K562 (cell line): ENCODE measurements around the gene WASF2. TPM values are rescaled to one million over a fixed set of nuclear protein-coding genes. Genes with fewer than 3 reads are reported as not detected.

Source experiments
- ETV6 ChIP-seq, 3 experiments: fragments of 150-350 bp in 1 of 3; sonication (generic) in 1 of 3; formaldehyde crosslinking in 1 of 3; IDR thresholded peaks; 2 replicates each; pipeline versions ENCODE4 v1.6.1 to v1.8.0; 2014 to 2022; ENCODE audit warnings: borderline replicate concordance in 2 of 3, low read depth in 2 of 3, antibody characterized with exemption in 1 of 3, low read length in 1 of 3, mild to moderate bottlenecking in 1 of 3, missing genetic modification reagents in 1 of 3
- FOXA1 ChIP-seq: fragments of 450-650 bp; IDR thresholded peaks from 2 replicates; pipeline ENCODE4 v1.6.1; 2016; ENCODE audit warnings: mild to moderate bottlenecking, borderline replicate concordance
- HDAC2 ChIP-seq: fragments of 450-650 bp; IDR thresholded peaks from 2 replicates; pipeline ENCODE4 v1.6.1; 2016; ENCODE audit warnings: mild to moderate bottlenecking
- IRF1 ChIP-seq: sonication (generic); formaldehyde crosslinking; IDR thresholded peaks from 2 replicates; pipeline ENCODE4 v1.8.0; 2022; ENCODE audit warnings: missing genetic modification reagents, mild to moderate bottlenecking, borderline replicate concordance
- JUND ChIP-seq, 2 experiments: IDR thresholded peaks; 2 replicates in 1 of 2; 3 replicates in 1 of 2; pipeline ENCODE4 v1.6.1; 2011; ENCODE audit warnings: borderline replicate concordance in 2 of 2, low read depth in 2 of 2, low read length in 2 of 2, improper control_type of control experiment in 1 of 2, missing biosample characterization in 1 of 2, missing genetic modification characterization in 1 of 2, missing genetic modification reagents in 1 of 2
- REST ChIP-seq, 2 experiments: fragments of 450-650 bp; formaldehyde crosslinking in 1 of 2; IDR thresholded peaks; 2 replicates each; pipeline versions ENCODE4 v1.4.0 to v1.6.1; 2014 to 2020; ENCODE audit warnings: mild to moderate bottlenecking in 2 of 2, borderline replicate concordance in 1 of 2, low read depth in 1 of 2
- TBP ChIP-seq: optimal IDR thresholded peaks from 2 replicates; pipeline ENCODE3; 2011; ENCODE audit warnings: low read depth, low read length, improper control_type of control experiment
- TCF7L2 ChIP-seq: fragments of 150-350 bp; IDR thresholded peaks from 2 replicates; pipeline ENCODE4 v1.6.1; 2016; ENCODE audit warnings: low read depth, mild to moderate bottlenecking, low read length, moderate library complexity
- TFAP4 ChIP-seq: sonication (generic); formaldehyde crosslinking; IDR thresholded peaks from 2 replicates; pipeline ENCODE4 v1.8.0; 2022; ENCODE audit warnings: missing genetic modification reagents, mild to moderate bottlenecking, moderate library complexity, borderline replicate concordance
- TFE3 ChIP-seq: fragments of 450-650 bp; formaldehyde crosslinking; IDR thresholded peaks from 2 replicates; pipeline ENCODE4 v1.4.0; 2020; ENCODE audit warnings: mild to moderate bottlenecking, mixed read lengths
- ZC3H11A ChIP-seq: IDR thresholded peaks from 2 replicates; pipeline ENCODE4 v1.6.1; 2012; ENCODE audit warnings: low read depth, low read length, improper control_type of control experiment
- ZNF57 ChIP-seq: fragments of 450-650 bp; formaldehyde crosslinking; IDR thresholded peaks from 2 replicates; pipeline ENCODE4 v1.4.0; 2020; ENCODE audit warnings: mild to moderate bottlenecking, moderate library complexity
- polyA plus RNA-seq, 8 experiments: library from polyadenylated mRNA; depleted of rRNA in 4 of 8; stranded (reverse) in 5 of 8; unstranded in 3 of 8; fragments of >200 nt; fragmentation: Nextera tagmentation in 2 of 8; fragmentation: Illumina TruSeq in 1 of 8; extraction: Ambion mirVana in 2 of 8; extraction: Trizol in 1 of 8; gene quantifications; 2 replicates each; pipeline versions ENCODE4 v1.2.1 to v1.2.3, GENCODE V29; 2011 to 2014; ENCODE audit warnings: inconsistent platforms in 1 of 8, missing spikeins in 1 of 8
- total RNA-seq, 7 experiments: library from RNA; depleted of rRNA in 6 of 7; stranded (reverse); fragments of >200 nt in 6 of 7; fragmentation: Illumina TruSeq in 2 of 7; extraction: Trizol in 2 of 7; gene quantifications; 2 replicates each; pipeline versions ENCODE4 v1.2.1 to v1.2.3, GENCODE V29; 2011 to 2021; ENCODE audit warnings: low replicate concordance in 1 of 7

The WASF2 gene
- total and polyA plus RNA-seq, 9 of the 15 experiments (the other 6 are each of a cell fraction or from before 2014, with no cell fraction given), result 8.2 to 163 (median 31.2) TPM

- TF ChIP-seq IRF1 (CRISPR knock-in tag) (no peak; the same call in 1 of the 2 replicates), REST (IDR thresholded peaks at IDR 0.05; ENCODE audit: borderline replicate concordance) (peak; percentile 79), REST (CRISPR knock-in tag; IDR thresholded peaks at IDR 0.05; ENCODE audit: low read depth) (peak; percentile 79; the same call in 1 of the 2 replicates), TCF7L2 (peak; percentile 98), TFAP4 (peak; percentile 68; the same call in 1 of the 2 replicates), TBP (peak; percentile 92), HDAC2 (no peak), JUND (IDR thresholded peaks at IDR 0.05; ENCODE audit: borderline replicate concordance, low read depth, low read length) (peak; percentile 97), JUND (tag; IDR thresholded peaks at IDR 0.05; ENCODE audit: borderline replicate concordance, low read depth, low read length) (peak; percentile 96; the same call in 2 of the 3 replicates), ZNF57 (CRISPR knock-in tag) (no peak), TFE3 (CRISPR knock-in tag) (peak; percentile 19; the same call in 1 of the 2 replicates), ETV6 (IDR thresholded peaks at IDR 0.05; ENCODE audit: borderline replicate concordance in 1 of 2, low read depth in 2 of 2, low read length in 1 of 2) (no peak), ETV6 (CRISPR knock-in tag; IDR thresholded peaks at IDR 0.05; ENCODE audit: borderline replicate concordance) (no peak), FOXA1 (no peak), ZC3H11A (no peak)
Observed at GRCh38 chr1:27489973-27490741, at the start of gene WASF2 (continued).
